ENCODE results near the gene CNN2. TPM values are rescaled to one million over a fixed set of nuclear protein-coding genes. Genes with fewer than 3 reads are reported as not detected.

Gene CNN2
- total and polyA plus RNA-seq, 9 of the 15 experiments (the other 6 are each of a cell fraction or from before 2014, with no cell fraction given), result 12.1 to 174 (median 52.7) TPM

DNA sequence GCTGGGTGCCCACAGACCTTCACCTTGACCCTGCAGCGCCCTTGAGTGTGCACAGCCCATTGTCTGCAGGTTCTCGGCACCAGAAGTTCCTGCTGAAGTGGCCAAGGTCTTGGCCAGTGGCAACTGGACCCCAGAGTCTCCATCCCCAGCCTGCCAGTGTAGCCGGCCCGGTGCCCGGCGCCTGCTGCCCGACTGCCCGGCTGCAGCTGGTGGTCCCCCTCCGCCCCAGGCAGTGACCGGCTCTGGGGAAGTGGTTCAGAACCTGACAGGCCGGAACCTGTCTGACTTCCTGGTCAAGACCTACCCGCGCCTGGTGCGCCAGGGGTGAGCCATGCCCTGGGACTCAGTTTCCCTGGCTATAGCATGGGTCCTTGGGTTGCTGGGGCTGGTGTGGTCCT is 28.6 kb downstream of the CNN2 start:
- Histone ChIP-seq H3K4me2 (ENCODE audit: insufficient read depth, low read length) (no peak overlapping the region), H3K9ac (ENCODE audit: insufficient read depth in 1 of 2, low read depth in 2 of 2, low read length in 2 of 2) (peak overlapping the region in 1 of 2 experiments; percentile 40; a peak in 1 of 4 replicates), H3K9me1 (ENCODE audit: control insufficient read depth, insufficient read depth, low read length) (no peaks in the 10 kb centered on the region), H3K9me3 (replicated peaks; ENCODE audit: control insufficient read depth, insufficient read depth, low read depth, low read length) (no peaks in the 10 kb centered on the region), H3K4me1 (replicated peaks in 1 of 2; ENCODE audit: control insufficient read depth in 2 of 2, insufficient read depth in 2 of 2, low read length in 2 of 2) (peaks cover 0 to 45% of the 10 kb centered on the region in 2 experiments; a peak in 3 of 5 replicates), H3K79me2 (ENCODE audit: control insufficient read depth, insufficient read depth, low read length) (no peaks in the 10 kb centered on the region), H3K4me3 (no peak overlapping the region), H3K27me3 (ENCODE audit: control insufficient read depth in 2 of 2, insufficient read depth in 2 of 2, low read length in 2 of 2) (no peaks in the 10 kb centered on the region), H2AFZ (ENCODE audit: low read depth, low read length) (no peak overlapping the region), H3K27ac (ENCODE audit: extremely low read depth, low read depth, low read length) (no peak overlapping the region), H4K20me1 (replicated peaks; ENCODE audit: control insufficient read depth, insufficient read depth, low read length) (0 out of 2 replicates have a peak, but pooled peaks cover 4% of the 10 kb centered on the region), H3K36me3 (ENCODE audit: control insufficient read depth, insufficient read depth, low read length) (peaks cover 83% of the 10 kb centered on the region)
- ATAC-seq, result no peak
- 95% methylated on average over 4 of the region's 14 CpGs for WGBS (ENCODE audit: insufficient coverage, low coverage, missing lambda C conversion rate)
- no peak for FAIRE-seq
- ChIA-PET CTCF (ENCODE audit: low intra/inter-chr PET ratio) (no interaction called here), POLR2A (interaction anchor here (0.6 to 1.0 kb wide), 2 partner anchors 8 to 20 kb away, joined by 3 to 4 read pairs; no protein-coding TSS in a partner anchor)
- intact Hi-C loops (cut with micrococcal nuclease), result no loop called here
- no peak for TF ChIP-seq NFE2 (IDR thresholded peaks at IDR 0.05; ENCODE audit: low read depth)
- TF ChIP-seq GTF2F1 (IDR thresholded peaks at IDR 0.05; ENCODE audit: low read depth, low read length), result no peak
- TF ChIP-seq POLR2G (IDR thresholded peaks at IDR 0.05; ENCODE audit: low read depth, low read length), result peak; percentile 45
- no peak for TF ChIP-seq CCAR2 (IDR thresholded peaks at IDR 0.05; ENCODE audit: low read depth, low read length)
- no peak for TF ChIP-seq DIDO1 (tag; IDR thresholded peaks at IDR 0.05; ENCODE audit: low read depth)
- TF ChIP-seq, protein P1, sequence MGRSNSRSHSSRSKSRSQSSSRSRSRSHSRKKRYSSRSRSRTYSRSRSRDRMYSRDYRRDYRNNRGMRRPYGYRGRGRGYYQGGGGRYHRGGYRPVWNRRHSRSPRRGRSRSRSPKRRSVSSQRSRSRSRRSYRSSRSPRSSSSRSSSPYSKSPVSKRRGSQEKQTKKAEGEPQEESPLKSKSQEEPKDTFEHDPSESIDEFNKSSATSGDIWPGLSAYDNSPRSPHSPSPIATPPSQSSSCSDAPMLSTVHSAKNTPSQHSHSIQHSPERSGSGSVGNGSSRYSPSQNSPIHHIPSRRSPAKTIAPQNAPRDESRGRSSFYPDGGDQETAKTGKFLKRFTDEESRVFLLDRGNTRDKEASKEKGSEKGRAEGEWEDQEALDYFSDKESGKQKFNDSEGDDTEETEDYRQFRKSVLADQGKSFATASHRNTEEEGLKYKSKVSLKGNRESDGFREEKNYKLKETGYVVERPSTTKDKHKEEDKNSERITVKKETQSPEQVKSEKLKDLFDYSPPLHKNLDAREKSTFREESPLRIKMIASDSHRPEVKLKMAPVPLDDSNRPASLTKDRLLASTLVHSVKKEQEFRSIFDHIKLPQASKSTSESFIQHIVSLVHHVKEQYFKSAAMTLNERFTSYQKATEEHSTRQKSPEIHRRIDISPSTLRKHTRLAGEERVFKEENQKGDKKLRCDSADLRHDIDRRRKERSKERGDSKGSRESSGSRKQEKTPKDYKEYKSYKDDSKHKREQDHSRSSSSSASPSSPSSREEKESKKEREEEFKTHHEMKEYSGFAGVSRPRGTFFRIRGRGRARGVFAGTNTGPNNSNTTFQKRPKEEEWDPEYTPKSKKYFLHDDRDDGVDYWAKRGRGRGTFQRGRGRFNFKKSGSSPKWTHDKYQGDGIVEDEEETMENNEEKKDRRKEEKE (IDR thresholded peaks at IDR 0.05; ENCODE audit: borderline replicate concordance in 1 of 2, control insufficient read depth in 1 of 2, low read depth in 2 of 2, low read length in 1 of 2), result no peak
- peak; percentile 20; the same call in 1 of the 2 replicates for TF ChIP-seq RBFOX2 (IDR thresholded peaks at IDR 0.05; ENCODE audit: low read depth, low read length)
- no peak for TF ChIP-seq C11orf30 (IDR thresholded peaks at IDR 0.05; ENCODE audit: low read depth)
- no peak for TF ChIP-seq SPI1 (IDR thresholded peaks at IDR 0.05; ENCODE audit: borderline replicate concordance, low read depth, low read length)
- no peak for TF ChIP-seq SRSF1 (IDR thresholded peaks at IDR 0.05; ENCODE audit: low read depth, low read length)
- no peak for TF ChIP-seq ESRRB (CRISPR knock-in tag; IDR thresholded peaks at IDR 0.05; ENCODE audit: borderline replicate concordance)
- DNase-seq (ENCODE audit: extremely low read depth in 1 of 4, low spot score in 3 of 4), result no peak
- in situ Hi-C loops (cut with MboI), result no loop called here
- no TSS peak for BruUV-seq (replicated peaks)
